HEK293 (cell line): ENCODE data around the gene BLZF1.

ENCODE experiments used
- CTCF ChIA-PET: fragments of 350-600 bp; formaldehyde crosslinking; extraction: SDS; loops from one replicate; lab custom pipeline; 2021; ENCODE audit warnings: antibody characterized with exemption; lab: Yijun Ruan, JAX
- POLR2A ChIA-PET: fragments of 300-600 bp; formaldehyde crosslinking; extraction: SDS; loops from one replicate; lab custom pipeline; 2020; ENCODE audit warnings: antibody characterized with exemption, inconsistent platforms; lab: Yijun Ruan, JAX
- H3K27ac ChIP-seq: fragments of 200-500 bp; sonication (Bioruptor generic); 2 replicates; pipeline ENCODE4 v1.5.1; 2014; ENCODE audit warnings: low read depth, low read length, control low read depth, inconsistent platforms; ENCODE audit errors: extremely low read depth
- H3K36me3 ChIP-seq, 2 experiments: fragments of 200-500 bp in 1 of 2; sonication (Bioruptor generic) in 1 of 2; 1 replicate in 1 of 2; 2 replicates in 1 of 2; pipeline ENCODE4 v1.5.1; 2014 to 2017; ENCODE audit warnings: inconsistent platforms in 2 of 2, low read length in 2 of 2; ENCODE audit not compliant: control insufficient read depth in 2 of 2, insufficient read depth in 1 of 2
- H3K4me1 ChIP-seq: fragments of 200-500 bp; sonication (Bioruptor generic); 2 replicates; pipeline ENCODE4 v1.5.1; 2014; ENCODE audit warnings: mild to moderate bottlenecking, low read length, inconsistent platforms; ENCODE audit not compliant: control insufficient read depth, insufficient read depth
- H3K4me3 ChIP-seq: 2 replicates; pipeline ENCODE4 v1.5.1; 2011; ENCODE audit warnings: low read depth, mild to moderate bottlenecking, control low read depth, low read length, moderate library complexity
- H3K9me3 ChIP-seq: fragments of 200-500 bp; sonication (Bioruptor generic); 2 replicates; pipeline ENCODE4 v1.5.1; 2014; ENCODE audit warnings: low read depth, low read length, inconsistent platforms; ENCODE audit not compliant: control insufficient read depth, insufficient read depth
- KLF16 ChIP-seq: fragments of 450-650 bp; formaldehyde crosslinking; IDR thresholded peaks from 2 replicates; pipeline ENCODE4 v1.5.1; 2017; ENCODE audit warnings: missing biosample characterization, missing genetic modification characterization
- REST ChIP-seq: fragments of 450-650 bp; formaldehyde crosslinking; IDR thresholded peaks from 2 replicates; pipeline ENCODE4 v1.5.1; 2016; ENCODE audit warnings: missing biosample characterization, missing genetic modification characterization
- TRIM28 ChIP-seq: IDR thresholded peaks from 2 replicates; pipeline ENCODE4 v1.6.1; 2011; ENCODE audit warnings: low read length, control low read depth, borderline replicate concordance
- ZFP41 ChIP-seq: fragments of 450-650 bp; formaldehyde crosslinking; IDR thresholded peaks from 2 replicates; pipeline ENCODE4 v1.5.1; 2016; ENCODE audit warnings: missing biosample characterization, missing genetic modification characterization, borderline replicate concordance
- ZNF2 ChIP-seq: fragments of 450-650 bp; formaldehyde crosslinking; IDR thresholded peaks from 2 replicates; pipeline ENCODE4 v1.5.1; 2016; ENCODE audit warnings: missing biosample characterization, missing genetic modification characterization
- ZNF518A ChIP-seq: fragments of 450-650 bp; formaldehyde crosslinking; conservative IDR thresholded peaks from 2 replicates; pipeline ENCODE4 v1.5.1; 2016; ENCODE audit warnings: low read depth, missing biosample characterization, missing genetic modification characterization
- TF ChIP-seq, protein P1 (sequence below): fragments of 450-650 bp; formaldehyde crosslinking; IDR thresholded peaks from 2 replicates; pipeline ENCODE4 v1.5.1; 2016; ENCODE audit warnings: missing biosample characterization, missing genetic modification characterization
- TF ChIP-seq, protein P2 (sequence below): fragments of 450-650 bp; formaldehyde crosslinking; optimal IDR thresholded peaks from 2 replicates; pipeline ENCODE3; 2016; ENCODE audit warnings: missing biosample characterization, mild to moderate bottlenecking, missing genetic modification characterization
- TF ChIP-seq, protein P3 (sequence below): fragments of 450-650 bp; formaldehyde crosslinking; IDR thresholded peaks from 2 replicates; pipeline ENCODE4 v1.5.1; 2016; ENCODE audit warnings: missing biosample characterization, missing genetic modification characterization

Gene BLZF1

DNA sequence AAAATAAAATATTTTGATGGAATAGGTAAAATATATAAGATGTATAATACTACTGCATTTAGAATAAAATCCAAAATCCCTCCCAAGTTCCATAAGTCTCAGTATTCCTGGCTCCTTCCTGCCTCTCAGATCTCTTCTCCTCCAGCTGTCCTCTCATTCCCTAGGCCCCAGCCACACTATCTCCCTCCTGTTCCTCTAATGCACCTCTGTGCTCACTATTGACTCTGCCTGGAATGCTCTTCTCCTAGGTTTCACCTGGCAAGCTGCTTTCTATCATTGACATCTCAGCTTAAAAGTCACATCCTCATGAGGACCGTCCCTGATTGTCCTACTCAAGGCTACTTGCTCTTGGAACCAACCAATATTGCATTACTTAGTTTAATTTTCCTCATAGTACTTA is 7.6 kb upstream of the BLZF1 start:
- Histone ChIP-seq H3K9me3 (no peaks in the 10 kb centered on the region), H3K4me3 (no peak overlapping the region), H3K36me3 (peaks cover 0 to 4% of the 10 kb centered on the region in 2 experiments; a peak in 1 of 3 replicates), H3K4me1 (no peaks in the 10 kb centered on the region), H3K27ac (no peak overlapping the region)
- TF ChIP-seq ZFP41 (tag by site-specific recombination): no peak
- TF ChIP-seq REST (tag by site-specific recombination): no peak
- TF ChIP-seq KLF16 (tag by site-specific recombination): no peak
- POLR2A ChIA-PET: no interaction called here
- CTCF ChIA-PET: interaction anchor here (0.6 to 3.5 kb wide), 4 partner anchors 12 to 722 kb away, joined by 3 to 21 read pairs (median 4); partner anchors contain the start of gene KIFAP3

GRCh38 chr1:169361281-169361680 is 6.7 kb upstream of the BLZF1 start:
- ChIA-PET POLR2A (no interaction called here), CTCF (interaction anchor here (3.5 kb wide), 1 partner anchor 12 kb away, joined by 21 read pairs; no protein-coding TSS in a partner anchor)
- H3K4me3 ChIP-seq: no peak overlapping the region
- H3K4me1 ChIP-seq: no peaks in the 10 kb centered on the region
- H3K9me3 ChIP-seq: no peaks in the 10 kb centered on the region
- TF ChIP-seq TRIM28 (no peak), ZNF518A (tag by site-specific recombination) (no peak), ZNF2 (tag by site-specific recombination) (no peak)
- TF ChIP-seq, protein P1, sequence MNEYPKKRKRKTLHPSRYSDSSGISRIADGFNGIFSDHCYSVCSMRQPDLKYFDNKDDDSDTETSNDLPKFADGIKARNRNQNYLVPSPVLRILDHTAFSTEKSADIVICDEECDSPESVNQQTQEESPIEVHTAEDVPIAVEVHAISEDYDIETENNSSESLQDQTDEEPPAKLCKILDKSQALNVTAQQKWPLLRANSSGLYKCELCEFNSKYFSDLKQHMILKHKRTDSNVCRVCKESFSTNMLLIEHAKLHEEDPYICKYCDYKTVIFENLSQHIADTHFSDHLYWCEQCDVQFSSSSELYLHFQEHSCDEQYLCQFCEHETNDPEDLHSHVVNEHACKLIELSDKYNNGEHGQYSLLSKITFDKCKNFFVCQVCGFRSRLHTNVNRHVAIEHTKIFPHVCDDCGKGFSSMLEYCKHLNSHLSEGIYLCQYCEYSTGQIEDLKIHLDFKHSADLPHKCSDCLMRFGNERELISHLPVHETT (tag by site-specific recombination): no peak
- TF ChIP-seq, protein P2, sequence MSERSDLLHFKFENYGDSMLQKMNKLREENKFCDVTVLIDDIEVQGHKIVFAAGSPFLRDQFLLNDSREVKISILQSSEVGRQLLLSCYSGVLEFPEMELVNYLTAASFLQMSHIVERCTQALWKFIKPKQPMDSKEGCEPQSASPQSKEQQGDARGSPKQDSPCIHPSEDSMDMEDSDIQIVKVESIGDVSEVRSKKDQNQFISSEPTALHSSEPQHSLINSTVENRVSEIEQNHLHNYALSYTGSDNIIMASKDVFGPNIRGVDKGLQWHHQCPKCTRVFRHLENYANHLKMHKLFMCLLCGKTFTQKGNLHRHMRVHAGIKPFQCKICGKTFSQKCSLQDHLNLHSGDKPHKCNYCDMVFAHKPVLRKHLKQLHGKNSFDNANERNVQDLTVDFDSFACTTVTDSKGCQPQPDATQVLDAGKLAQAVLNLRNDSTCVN (tag by site-specific recombination): no peak
- TF ChIP-seq, protein P3, sequence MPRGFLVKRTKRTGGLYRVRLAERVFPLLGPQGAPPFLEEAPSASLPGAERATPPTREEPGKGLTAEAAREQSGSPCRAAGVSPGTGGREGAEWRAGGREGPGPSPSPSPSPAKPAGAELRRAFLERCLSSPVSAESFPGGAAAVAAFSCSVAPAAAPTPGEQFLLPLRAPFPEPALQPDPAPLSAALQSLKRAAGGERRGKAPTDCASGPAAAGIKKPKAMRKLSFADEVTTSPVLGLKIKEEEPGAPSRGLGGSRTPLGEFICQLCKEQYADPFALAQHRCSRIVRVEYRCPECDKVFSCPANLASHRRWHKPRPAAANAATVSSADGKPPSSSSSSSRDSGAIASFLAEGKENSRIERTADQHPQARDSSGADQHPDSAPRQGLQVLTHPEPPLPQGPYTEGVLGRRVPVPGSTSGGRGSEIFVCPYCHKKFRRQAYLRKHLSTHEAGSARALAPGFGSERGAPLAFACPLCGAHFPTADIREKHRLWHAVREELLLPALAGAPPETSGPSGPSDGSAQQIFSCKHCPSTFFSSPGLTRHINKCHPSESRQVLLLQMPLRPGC: no peak
- peaks cover 0 to 4% of the 10 kb centered on the region in 2 experiments; a peak in 1 of 3 replicates for H3K36me3 ChIP-seq
- no peak overlapping the region for H3K27ac ChIP-seq
